Epithelial cell of esophagus (primary cell): Measurements from ENCODE around the gene RELA.

Experiments
- DNase-seq: peaks from one replicate; pipeline ENCODE4 v3.0.0; 2010; ENCODE audit warnings: low read depth
- H3K4me3 ChIP-seq: 2 replicates; pipeline ENCODE4 v1.5.1; 2011; ENCODE audit warnings: mild to moderate bottlenecking, low read length, control low read depth
- CTCF ChIP-seq: IDR thresholded peaks from 2 replicates; pipeline ENCODE4 v1.5.1; 2011; ENCODE audit warnings: low read depth, mild to moderate bottlenecking, low read length, control low read depth, inconsistent platforms; ENCODE audit not compliant: insufficient read depth; ENCODE audit errors: missing control alignments

Gene RELA

GRCh38 chr11:65624931-65625627, 37.6 kb downstream of the RELA start:
- no peak for DNase-seq

GRCh38 chr11:65623852-65624616, 38.7 kb downstream of the RELA start:
- no peak for DNase-seq
- no peak for TF ChIP-seq CTCF
- H3K4me3 ChIP-seq = no peak overlapping the region

More at GRCh38 chr11:65624931-65625627, 37.6 kb downstream of the RELA start:
- no peak for TF ChIP-seq CTCF
- no peak overlapping the region for H3K4me3 ChIP-seq

- no peak for DNase-seq
- TF ChIP-seq CTCF = no peak
- no peak overlapping the region for H3K4me3 ChIP-seq
Measured at GRCh38 chr11:65623177-65623576, 39.5 kb downstream of the RELA start.

GRCh38 chr11:65622011-65622410, 40.7 kb downstream of the RELA start:
- no peak overlapping the region for H3K4me3 ChIP-seq
- TF ChIP-seq CTCF = no peak
- no peak for DNase-seq

GRCh38 chr11:65621460-65621859, 41.3 kb downstream of the RELA start:
- no peak for TF ChIP-seq CTCF
- H3K4me3 ChIP-seq = no peak overlapping the region
- DNase-seq = no peak

GRCh38 chr11:65620666-65621065, 42.0 kb downstream of the RELA start:
- DNase-seq = no peak
- no peak for TF ChIP-seq CTCF
- H3K4me3 ChIP-seq = no peak overlapping the region
